GM12878 (cell line): Measurements from ENCODE around the gene PCDHB16.

Experiments
- EZH2 ChIP-seq: IDR thresholded peaks from 2 replicates; pipeline ENCODE4 v1.6.1; 2012; ENCODE audit warnings: low read depth, mild to moderate bottlenecking, control low read depth, inconsistent platforms, low read length, borderline replicate concordance; ENCODE audit not compliant: control insufficient read depth
- MAX ChIP-seq: IDR thresholded peaks from 2 replicates; pipeline ENCODE4 v1.6.1; 2012; ENCODE audit warnings: low read depth, low read length, improper control_type of control experiment
- RAD51 ChIP-seq: fragments of 450-650 bp; IDR thresholded peaks from 2 replicates; pipeline ENCODE4 v1.6.1; 2016; ENCODE audit warnings: moderate library complexity, mild to moderate bottlenecking, inconsistent platforms
- YY1 ChIP-seq: IDR thresholded peaks from 2 replicates; pipeline ENCODE4 v1.6.1; 2011; ENCODE audit warnings: low read depth, mild to moderate bottlenecking, low read length

- TF ChIP-seq YY1, result no peak
- TF ChIP-seq RAD51, result no peak
- TF ChIP-seq EZH2, result no peak
- no peak for TF ChIP-seq MAX
Observed at GRCh38 chr5:141182248-141182647, at the start of gene PCDHB16.
